ENCODE data around the gene RHBDD1. TPM values are rescaled to one million over a fixed set of nuclear protein-coding genes. Genes with fewer than 3 reads are reported as not detected.
"Not testable (repeated sequence)": the region's sequence is repeated elsewhere in the genome, so short reads cannot be mapped to it uniquely, and the experiment has no call there.

RHBDD1 gene
- total RNA-seq, 1 donor from 2014 or later, result 29.8 TPM

GRCh38 chr2:226798422-226799210 lies 37.2 kb upstream of the RHBDD1 start:
- ATAC-seq (peak; percentile 11), DNase-seq (peak; percentile 70)
- intact Hi-C loops (cut with micrococcal nuclease), result no loop called here

- peak; percentile 67 for ATAC-seq
- DNase-seq, result peak; percentile 85
- intact Hi-C loops (cut with micrococcal nuclease), result no loop called here
These were observed 36.5 kb upstream of the RHBDD1 start, which contains the start of gene IRS1 for GRCh38 chr2:226799211-226799975. IRS1 (minus strand) TSS chr2:226799820; CDS start chr2:226798738, 1,082 bp downstream.

GRCh38 chr2:226799976-226800940 lies 35.6 kb upstream of the RHBDD1 start:
- ATAC-seq, result no peak
- intact Hi-C loops (cut with micrococcal nuclease), result loop anchor here (5.0 kb wide), 1 partner anchor 588 kb away; no protein-coding TSS in a partner anchor
- no peak for DNase-seq

- peak; percentile 91 for DNase-seq
- intact Hi-C loops (cut with micrococcal nuclease), result loop anchor here (5.0 kb wide), 1 partner anchor 589 kb away; no protein-coding TSS in a partner anchor
- peak; percentile 79 for ATAC-seq
These were observed 34.7 kb upstream of the RHBDD1 start for GRCh38 chr2:226800941-226801784.

- ATAC-seq (no peak), DNase-seq (no peak)
These were observed 33.3 kb upstream of the RHBDD1 start for GRCh38 chr2:226802573-226802972.

GRCh38 chr2:226803410-226803809 lies 32.4 kb upstream of the RHBDD1 start:
- intact Hi-C loops (cut with micrococcal nuclease), result loop anchor here (2.0 to 5.0 kb wide), 2 partner anchors 591 to 1135 kb away; no protein-coding TSS in a partner anchor
- ATAC-seq (no peak), DNase-seq (no peak)

More at GRCh38 chr2:226802573-226802972, 33.3 kb upstream of the RHBDD1 start:
- intact Hi-C loops (cut with micrococcal nuclease), result loop anchor here (1.0 to 5.0 kb wide), 3 partner anchors 590 to 1134 kb away; no protein-coding TSS in a partner anchor

- intact Hi-C loops (cut with micrococcal nuclease), result no loop called here
- DNase-seq, result no peak
These were observed 22.6 kb upstream of the RHBDD1 start for GRCh38 chr2:226813148-226813701.

GRCh38 chr2:226818930-226819329 lies 16.9 kb upstream of the RHBDD1 start:
- no peak for ATAC-seq
- DNase-seq, result no peak
- intact Hi-C loops (cut with micrococcal nuclease), result no loop called here

More at GRCh38 chr2:226813148-226813701, 22.6 kb upstream of the RHBDD1 start:
- ATAC-seq, result no peak

- DNase-seq (no peak), ATAC-seq (no peak)
- intact Hi-C loops (cut with micrococcal nuclease), result no loop called here
These were observed 10.8 kb upstream of the RHBDD1 start for GRCh38 chr2:226825056-226825455.

GRCh38 chr2:226828191-226828590 lies 7.7 kb upstream of the RHBDD1 start:
- intact Hi-C loops (cut with micrococcal nuclease), result no loop called here
- DNase-seq (no peak), ATAC-seq (no peak)

- ATAC-seq (no peak), DNase-seq (no peak)
- intact Hi-C loops (cut with micrococcal nuclease), result loop anchor here (10.0 kb wide), 1 partner anchor 155 kb away; no protein-coding TSS in a partner anchor
These were observed 5.9 kb upstream of the RHBDD1 start for GRCh38 chr2:226829721-226830631.

GRCh38 chr2:226831266-226831665 lies 4.6 kb upstream of the RHBDD1 start:
- intact Hi-C loops (cut with micrococcal nuclease), result loop anchor here (10.0 kb wide), 1 partner anchor 154 kb away; no protein-coding TSS in a partner anchor
- no peak for ATAC-seq
- DNase-seq, result no peak

- DNase-seq, result no peak
- intact Hi-C loops (cut with micrococcal nuclease), result loop anchor here (10.0 kb wide), 1 partner anchor 153 kb away; no protein-coding TSS in a partner anchor
- no peak for ATAC-seq
These were observed 3.8 kb upstream of the RHBDD1 start for GRCh38 chr2:226832061-226832460.

GRCh38 chr2:226834880-226835279 lies 974 bp upstream of the RHBDD1 start:
- intact Hi-C loops (cut with micrococcal nuclease), result loop anchor here (10.0 kb wide), 1 partner anchor 150 kb away; no protein-coding TSS in a partner anchor
- not testable (repeated sequence) for ATAC-seq

GRCh38 chr2:226835420-226835795 lies 446 bp upstream of the RHBDD1 start:
- no peak for DNase-seq
- intact Hi-C loops (cut with micrococcal nuclease), result loop anchor here (10.0 kb wide), 1 partner anchor 149 kb away; no protein-coding TSS in a partner anchor
- ATAC-seq, result peak; percentile 61

More at GRCh38 chr2:226834880-226835279, 974 bp upstream of the RHBDD1 start:
- not testable (repeated sequence) for DNase-seq

- DNase-seq (no peak), ATAC-seq (no peak)
- intact Hi-C loops (cut with micrococcal nuclease), result loop anchor here (10.0 kb wide), 1 partner anchor 148 kb away; no protein-coding TSS in a partner anchor
These were observed 663 bp downstream of the RHBDD1 start for GRCh38 chr2:226836548-226836885.

Data from left ventricle myocardium superior (tissue), 1 donor.